GM12875 (cell line): ENCODE measurements around the gene MIPEP.

Experiments
- H3K4me3 ChIP-seq: one replicate; pipeline ENCODE4 v1.5.1; 2011; ENCODE audit warnings: low read depth, low read length, control low read depth
- TF ChIP-seq, protein P1 (sequence below): IDR thresholded peaks from 2 replicates; pipeline ENCODE4 v1.5.1; 2011; ENCODE audit warnings: low read depth, mild to moderate bottlenecking, control low read depth, inconsistent platforms, low read length, moderate library complexity, borderline replicate concordance; ENCODE audit not compliant: insufficient read depth

The MIPEP gene

DNA sequence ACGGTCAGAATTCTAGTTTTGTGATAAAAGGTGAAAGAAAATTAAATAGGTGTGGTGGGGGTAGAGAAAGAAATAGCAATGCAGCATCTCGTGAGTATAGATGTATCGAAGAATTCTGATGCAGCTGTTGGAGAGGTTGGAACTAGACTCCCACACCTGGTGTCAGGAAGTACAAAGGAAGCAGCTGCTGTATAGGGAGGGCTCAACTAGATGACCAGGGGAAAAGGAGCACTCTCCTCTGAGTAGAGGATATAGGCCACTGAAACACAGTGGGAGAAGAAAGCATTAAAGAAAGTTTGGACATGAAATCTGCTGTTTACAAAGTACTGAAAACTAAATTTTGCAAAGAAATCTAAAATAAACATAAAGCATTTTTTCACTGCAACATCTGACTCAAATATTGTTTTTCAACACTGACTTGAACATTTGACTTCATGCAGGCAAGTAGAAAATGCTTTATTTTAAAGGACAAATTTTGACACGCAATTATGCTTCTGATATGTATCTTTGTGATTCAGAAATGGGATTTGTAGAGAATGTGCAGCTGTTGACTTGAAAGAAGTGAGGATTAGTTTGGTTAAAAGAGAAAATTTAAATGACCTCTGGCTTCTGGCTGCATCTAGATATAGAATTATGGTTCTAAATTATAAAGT is 82.2 kb downstream of the MIPEP start:
- no peak overlapping the region for H3K4me3 ChIP-seq
- TF ChIP-seq, protein P1, sequence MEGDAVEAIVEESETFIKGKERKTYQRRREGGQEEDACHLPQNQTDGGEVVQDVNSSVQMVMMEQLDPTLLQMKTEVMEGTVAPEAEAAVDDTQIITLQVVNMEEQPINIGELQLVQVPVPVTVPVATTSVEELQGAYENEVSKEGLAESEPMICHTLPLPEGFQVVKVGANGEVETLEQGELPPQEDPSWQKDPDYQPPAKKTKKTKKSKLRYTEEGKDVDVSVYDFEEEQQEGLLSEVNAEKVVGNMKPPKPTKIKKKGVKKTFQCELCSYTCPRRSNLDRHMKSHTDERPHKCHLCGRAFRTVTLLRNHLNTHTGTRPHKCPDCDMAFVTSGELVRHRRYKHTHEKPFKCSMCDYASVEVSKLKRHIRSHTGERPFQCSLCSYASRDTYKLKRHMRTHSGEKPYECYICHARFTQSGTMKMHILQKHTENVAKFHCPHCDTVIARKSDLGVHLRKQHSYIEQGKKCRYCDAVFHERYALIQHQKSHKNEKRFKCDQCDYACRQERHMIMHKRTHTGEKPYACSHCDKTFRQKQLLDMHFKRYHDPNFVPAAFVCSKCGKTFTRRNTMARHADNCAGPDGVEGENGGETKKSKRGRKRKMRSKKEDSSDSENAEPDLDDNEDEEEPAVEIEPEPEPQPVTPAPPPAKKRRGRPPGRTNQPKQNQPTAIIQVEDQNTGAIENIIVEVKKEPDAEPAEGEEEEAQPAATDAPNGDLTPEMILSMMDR = no peak

DNA sequence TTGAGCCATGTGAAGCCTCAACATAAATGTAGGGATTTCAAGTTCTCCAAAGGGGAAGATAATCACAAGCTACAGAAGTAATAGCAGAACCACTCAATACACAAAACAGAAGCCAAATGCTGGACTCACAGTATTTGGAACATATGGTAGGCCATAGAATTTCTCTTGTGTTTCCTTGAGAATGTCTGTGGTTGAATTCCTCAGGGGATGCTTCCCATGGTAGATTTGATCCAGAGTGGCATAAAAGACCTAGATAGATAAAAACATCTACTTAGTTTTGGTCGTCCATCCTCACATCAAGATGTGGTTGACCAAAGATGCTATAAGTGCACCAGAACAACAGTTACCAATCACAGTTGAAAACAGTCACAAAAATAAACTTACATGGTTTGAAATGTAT is 83.4 kb downstream of the MIPEP start:
- TF ChIP-seq, protein P1 = no peak
- H3K4me3 ChIP-seq = no peak overlapping the region

DNA sequence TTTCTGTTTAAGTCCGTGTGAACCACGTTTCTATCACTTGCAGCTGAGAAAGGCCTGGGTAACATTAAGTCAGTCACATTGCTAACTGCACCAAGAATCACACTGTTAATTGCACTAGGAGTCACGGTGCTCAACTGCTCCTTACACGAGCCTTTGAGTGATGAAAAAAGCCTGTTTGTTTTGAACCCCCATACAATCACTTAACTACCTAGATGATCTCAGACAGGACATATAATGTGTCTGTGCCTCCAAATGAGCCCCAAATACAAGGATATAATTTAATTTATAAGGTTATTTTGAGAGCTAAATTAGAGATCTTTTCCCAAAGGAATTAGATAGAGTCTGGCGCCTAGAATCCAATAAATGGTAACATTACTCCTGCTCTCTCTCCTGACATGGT is 84.1 kb downstream of the MIPEP start:
- TF ChIP-seq, protein P1 = no peak
- H3K4me3 ChIP-seq = no peak overlapping the region

DNA sequence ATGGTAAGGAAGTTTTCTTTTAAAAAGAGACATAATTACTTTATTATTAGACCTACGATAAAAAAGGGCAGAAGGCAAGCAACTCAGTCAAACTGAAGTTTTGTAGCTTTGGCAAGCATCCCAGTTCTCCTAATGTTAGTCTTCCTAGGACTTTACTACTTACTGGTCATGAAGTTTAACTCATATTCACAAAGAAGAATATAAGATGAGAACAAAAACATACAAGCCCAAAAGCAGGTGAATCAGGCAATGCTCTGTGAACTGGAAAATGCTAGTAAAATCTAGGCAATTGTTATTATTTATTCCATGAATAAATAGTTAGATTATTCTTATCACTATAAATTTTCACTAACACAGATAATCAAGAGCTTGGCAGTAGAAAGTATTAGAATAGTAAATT is 85.0 kb downstream of the MIPEP start:
- TF ChIP-seq, protein P1 = no peak
- H3K4me3 ChIP-seq = no peak overlapping the region

DNA sequence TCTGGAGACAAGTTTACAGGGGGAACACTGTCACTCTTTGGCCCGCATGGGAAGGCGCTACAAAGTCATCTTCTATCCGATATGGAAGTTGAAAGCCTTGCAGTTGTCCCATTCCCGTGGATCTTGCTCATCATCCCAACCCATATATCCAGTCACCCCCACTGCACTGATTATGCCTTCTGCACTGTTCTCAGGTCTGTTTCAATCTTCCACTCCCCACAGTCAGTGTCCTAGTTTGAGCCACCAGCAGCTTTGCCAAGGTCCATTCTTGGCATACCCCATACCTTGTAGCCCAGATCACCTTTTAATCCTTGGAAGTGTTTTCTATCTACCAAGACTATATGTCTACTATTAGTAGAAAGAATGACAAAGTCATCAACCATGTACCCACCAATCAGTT is 88.1 kb downstream of the MIPEP start:
- TF ChIP-seq, protein P1 = no peak
- H3K4me3 ChIP-seq = no peak overlapping the region

DNA sequence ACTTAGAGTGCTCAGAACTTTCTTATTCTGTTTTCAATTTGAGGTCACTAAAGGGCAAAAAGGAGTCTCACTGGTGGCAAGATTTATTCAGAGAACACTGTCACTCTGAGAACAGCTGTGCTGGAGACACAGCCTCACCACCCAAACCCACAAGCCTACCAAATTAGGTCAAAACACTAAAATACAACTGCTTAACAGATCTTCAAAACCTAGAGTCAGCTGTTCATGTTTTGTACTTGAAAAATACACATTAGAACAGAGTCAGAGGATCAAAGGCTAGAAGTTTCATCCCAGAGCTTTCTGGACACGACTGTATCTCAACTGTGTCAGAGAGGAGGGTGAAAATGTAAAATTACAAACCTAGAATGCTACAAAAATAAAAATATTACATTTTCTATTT is 89.3 kb downstream of the MIPEP start:
- TF ChIP-seq, protein P1 = no peak

DNA sequence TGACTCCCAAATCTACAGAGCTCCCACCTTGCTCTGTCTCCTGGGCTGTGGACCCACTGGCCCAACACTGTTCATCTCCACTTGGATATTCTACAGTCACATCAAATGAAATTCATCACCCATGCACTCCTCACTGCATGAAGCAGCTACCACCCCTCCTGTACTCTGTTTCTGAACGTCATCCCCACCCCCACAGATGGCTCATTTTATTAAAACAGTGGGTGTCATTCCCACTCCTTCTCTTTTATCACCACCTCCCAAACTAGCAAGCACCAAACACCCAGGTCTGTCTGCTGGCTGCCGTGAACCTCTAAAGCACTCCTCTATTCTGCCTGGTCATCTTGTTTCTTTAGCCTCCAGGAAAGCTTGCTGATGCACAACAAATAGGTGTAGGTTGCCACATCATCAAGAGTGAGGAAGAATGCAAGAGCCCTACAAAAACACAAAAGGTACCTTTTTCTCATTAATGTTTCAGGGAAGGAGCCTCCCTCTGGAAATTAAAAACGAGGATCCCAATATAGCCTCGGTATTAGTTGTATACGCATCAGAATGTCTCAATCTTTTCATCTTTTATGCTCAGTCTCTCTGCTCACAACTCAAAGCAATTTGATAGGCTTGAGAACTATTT is 91.8 kb downstream of the MIPEP start:
- no peak overlapping the region for H3K4me3 ChIP-seq
- TF ChIP-seq, protein P1 = no peak

More for the DNA sequence above, 89.3 kb downstream of the MIPEP start:
- no peak overlapping the region for H3K4me3 ChIP-seq
